GM18909 (cell line): ENCODE data around the gene SH3RF2.
A peak's percentile ranks its signal among the peaks of the same experiment; 100 is the strongest.
"Not testable (repeated sequence)": the region's sequence is repeated elsewhere in the genome, so short reads cannot be mapped to it uniquely, and the experiment has no call there.

Source experiments
- ATAC-seq: cut with Tn5 transposase; IDR thresholded peaks from one replicate; pipeline ENCODE4 v1.9.1; 2021; ENCODE audit warnings: mild to moderate bottlenecking; ENCODE audit not compliant: unreplicated experiment, poor library complexity

The SH3RF2 gene

GRCh38 chr5:146070746-146071145, 134.4 kb downstream of the SH3RF2 start:
- ATAC-seq, result no peak

DNA sequence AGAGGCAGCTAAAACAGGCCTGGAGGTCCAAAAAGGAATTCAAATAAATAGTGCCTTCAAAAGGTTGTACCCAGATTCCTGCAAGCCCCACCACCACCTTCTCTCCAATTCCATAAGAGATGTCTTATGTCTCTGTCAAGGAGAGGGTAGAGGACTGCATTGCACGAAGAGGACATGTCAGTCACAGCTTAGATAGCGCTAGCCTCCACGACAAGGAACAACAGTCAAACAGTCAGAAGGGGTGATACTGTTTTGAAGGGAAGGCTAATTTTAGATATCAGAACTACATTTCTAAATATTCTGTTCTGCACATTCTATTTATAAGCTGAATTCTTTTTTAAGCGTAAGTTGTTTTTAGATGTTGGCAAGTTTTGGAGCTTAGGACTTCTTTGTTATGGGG, 134.8 kb downstream of the SH3RF2 start:
- no peak for ATAC-seq

DNA sequence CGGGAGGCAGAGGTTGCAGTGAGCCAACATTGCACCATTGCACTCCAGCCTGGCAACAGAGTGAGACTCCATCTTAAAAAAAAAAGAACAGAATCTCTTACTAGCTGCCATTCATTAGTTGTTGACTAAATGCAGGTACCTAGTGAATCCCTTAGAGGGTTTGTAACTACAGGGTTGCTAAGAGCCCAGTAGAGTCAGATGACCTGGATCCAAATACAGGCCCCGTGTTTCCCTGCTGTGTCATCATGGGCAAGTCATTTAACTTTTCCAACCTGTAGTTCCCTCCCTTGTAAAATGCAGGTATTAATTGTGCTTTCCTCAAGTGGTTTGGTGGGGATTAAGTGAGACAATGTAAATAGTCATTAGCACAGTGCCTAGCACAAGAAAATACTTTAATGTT, 136.2 kb downstream of the SH3RF2 start:
- ATAC-seq, result no peak

DNA sequence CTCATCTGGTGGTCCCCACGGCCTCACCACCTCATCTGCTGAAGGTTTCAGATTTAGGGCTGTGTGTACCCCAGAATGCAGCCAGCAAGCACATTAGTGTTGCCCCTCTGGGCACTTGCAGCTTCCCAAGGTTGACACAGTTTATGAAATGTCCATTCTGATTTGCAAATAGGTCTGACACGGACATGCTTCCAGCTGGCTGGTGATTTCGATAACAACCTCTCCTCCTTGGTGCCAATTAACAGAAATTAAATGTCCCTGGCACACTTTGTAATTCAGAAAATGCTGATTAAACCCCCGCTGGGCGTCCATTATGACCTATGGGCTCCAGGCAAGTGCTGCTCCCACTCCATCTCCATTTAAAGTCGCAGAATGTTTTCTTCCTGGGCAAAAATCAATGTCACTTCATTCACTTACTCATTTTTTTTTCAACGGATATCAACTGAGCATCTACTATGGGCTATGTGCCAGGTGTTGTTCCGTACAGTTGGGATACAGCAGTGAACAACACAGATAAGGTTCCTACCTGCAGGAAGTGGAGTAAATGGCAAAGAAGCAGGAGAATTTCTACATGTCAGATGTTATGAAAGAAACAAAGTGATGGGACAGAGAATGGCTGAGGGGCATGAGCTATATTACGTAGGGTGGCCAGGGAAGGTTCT, 137.0 kb downstream of the SH3RF2 start:
- ATAC-seq, result no peak

GRCh38 chr5:146076028-146076427, 139.7 kb downstream of the SH3RF2 start:
- no peak for ATAC-seq

GRCh38 chr5:146076455-146076854, 140.1 kb downstream of the SH3RF2 start:
- ATAC-seq, result no peak

DNA sequence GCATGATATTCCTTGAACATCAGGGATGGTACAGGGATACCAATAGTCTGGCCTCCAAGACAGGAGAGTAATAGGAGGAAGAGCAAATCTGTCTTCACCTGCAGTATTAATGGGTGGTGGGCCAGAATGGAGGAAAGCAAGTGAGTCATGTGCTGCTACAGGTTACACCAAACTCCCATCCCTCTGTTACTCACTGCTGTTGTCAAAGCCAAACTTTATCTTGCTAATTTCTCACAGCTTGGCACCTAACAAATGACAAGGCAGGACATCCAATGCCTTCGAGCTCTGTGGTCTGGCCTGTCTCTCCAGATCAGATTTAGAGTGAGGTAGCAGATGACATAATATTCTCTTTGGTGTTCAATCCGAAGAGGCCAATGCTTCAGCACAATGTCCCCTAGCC, 142.2 kb downstream of the SH3RF2 start:
- ATAC-seq, result no peak

DNA sequence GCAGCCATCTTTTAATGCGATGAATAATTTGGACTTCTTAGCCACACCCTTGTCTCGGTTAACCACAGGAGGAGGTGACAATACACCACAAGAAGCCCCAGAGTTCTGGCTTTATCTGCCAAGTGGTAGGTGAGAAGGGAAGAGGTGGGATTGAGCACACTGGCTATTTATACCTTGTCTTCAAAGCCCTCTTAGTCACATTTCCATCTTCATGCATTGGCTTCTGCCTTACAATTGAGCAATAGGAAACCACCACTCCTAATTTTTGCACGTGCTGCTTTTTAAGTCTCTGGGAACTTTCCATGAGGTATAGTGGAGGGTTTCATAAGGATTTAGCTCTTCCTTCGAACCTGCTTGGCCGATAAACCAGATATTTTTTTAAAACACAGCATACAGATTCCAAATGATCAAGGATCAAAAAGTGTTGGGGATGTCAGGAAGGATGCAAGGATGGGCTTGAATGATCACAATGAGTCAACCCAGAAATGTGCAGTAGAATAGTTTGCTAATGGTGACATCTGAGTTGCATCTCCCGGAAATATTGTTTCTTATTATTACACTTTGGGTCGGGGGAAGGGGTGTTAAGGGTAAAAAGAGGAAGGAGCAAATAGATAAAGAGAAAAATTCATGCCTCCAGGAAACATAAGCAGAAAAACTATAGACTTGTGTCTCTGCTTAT, 143.5 kb downstream of the SH3RF2 start:
- peak; percentile 32 for ATAC-seq

DNA sequence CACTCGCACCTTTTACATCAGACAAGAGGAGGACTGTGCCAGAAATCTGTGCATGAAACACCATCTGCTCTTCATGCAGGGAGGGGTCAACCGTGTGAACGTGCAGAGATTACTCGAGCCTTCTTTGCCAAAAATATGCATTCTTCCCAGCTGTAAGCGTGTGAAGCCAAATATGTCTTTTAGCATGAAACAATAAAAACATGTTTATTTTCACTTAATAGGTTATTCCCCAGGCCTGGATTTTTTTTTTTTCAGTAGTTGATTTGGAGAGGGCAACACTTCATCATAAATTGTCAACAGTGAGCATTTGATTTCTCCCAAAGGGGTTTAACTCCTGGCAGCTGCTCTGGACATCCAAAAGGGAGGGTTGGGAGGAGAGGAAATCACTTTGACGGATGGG, 145.2 kb downstream of the SH3RF2 start:
- ATAC-seq, result no peak

DNA sequence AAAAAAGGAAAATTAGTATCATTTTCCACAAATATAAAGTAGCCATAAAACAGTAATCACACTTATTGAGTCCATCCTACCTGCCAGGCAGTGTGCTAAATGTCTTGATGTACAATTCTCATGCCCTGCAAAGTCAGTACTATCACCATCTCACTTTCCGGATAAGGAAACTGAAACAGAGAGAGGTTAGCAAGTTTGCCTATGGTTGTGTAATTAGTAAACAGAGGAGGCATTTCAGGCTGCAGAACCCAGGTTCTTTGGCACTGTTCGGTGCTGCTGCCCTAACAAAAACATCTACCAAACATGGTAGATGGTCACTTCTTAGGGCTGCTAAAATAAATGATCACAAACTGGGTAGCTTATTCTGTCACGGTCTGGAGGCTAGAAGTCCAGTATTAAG, 146.4 kb downstream of the SH3RF2 start:
- ATAC-seq, result peak; percentile 94

DNA sequence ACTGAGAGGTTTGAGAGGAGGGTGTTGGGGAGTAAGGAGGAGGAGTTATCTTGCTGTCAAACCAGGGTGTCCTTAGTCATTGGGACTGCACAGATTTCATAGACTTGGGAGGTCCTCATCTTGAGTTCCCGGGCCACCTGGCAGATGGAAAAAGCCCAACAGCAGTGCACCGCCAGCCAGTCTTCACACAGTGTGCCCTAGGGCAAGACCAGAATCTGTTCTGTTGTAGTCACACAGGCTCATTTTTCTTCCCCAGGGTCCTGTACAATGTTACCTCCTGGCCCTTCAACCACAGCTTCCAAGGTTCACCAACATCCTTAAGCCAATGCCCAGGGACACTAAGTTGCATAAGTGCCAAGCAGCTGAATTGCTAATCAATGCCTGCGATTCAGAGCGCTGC, 148.0 kb downstream of the SH3RF2 start:
- ATAC-seq, result no peak

GRCh38 chr5:146088098-146088497, 151.7 kb downstream of the SH3RF2 start:
- no peak for ATAC-seq

- ATAC-seq, result no peak
Observed at GRCh38 chr5:146089287-146089686, 152.9 kb downstream of the SH3RF2 start.

DNA sequence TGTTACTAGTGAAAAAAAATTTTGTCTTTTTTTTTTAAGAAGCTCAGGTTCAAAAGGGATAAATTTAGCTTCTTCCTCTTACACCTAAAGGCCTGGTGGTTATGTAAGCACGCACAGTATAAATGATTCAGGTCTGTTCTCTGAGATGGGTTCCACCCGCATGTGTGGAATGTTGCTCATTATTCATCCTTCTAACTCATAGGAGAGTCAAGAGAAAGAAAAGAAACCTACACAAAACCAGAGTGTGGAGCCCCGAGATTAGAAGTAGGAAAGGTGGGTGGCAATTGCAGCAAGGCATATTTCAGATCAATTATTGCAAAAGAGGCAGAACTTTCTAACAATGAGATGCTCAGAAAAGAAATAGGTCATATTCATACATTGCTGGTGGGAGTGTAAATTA, 155.5 kb downstream of the SH3RF2 start:
- ATAC-seq, result no peak

GRCh38 chr5:146098047-146098446, 161.7 kb downstream of the SH3RF2 start:
- ATAC-seq, result no peak

GRCh38 chr5:146101646-146102045, 165.3 kb downstream of the SH3RF2 start:
- no peak for ATAC-seq

GRCh38 chr5:146103594-146103993, 167.2 kb downstream of the SH3RF2 start:
- ATAC-seq, result no peak

DNA sequence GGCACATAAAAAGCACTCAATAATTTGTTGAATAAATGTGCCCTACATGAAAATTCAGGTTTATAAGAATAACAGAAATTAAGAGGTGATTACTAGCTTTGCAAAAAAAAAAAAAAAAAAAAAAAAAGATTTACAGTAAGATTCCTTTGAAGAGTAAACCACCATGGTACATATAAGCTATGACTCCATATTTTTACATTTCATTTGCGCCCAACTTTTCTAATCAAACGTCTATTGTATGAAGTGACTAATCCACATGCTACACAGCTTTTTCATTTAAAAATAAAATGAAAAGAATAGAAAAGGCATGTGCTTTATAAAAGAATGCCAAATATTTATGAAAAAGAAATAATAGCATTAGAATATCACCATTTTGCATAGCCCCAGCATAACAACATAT, 169.1 kb downstream of the SH3RF2 start, which contains the start of gene PLAC8L1:
PLAC8L1 (minus strand) TSS at position 101 of the 400 bp plus-strand sequence. CDS start 1,266 bp downstream, outside the sequence.
- ATAC-seq, result no peak

DNA sequence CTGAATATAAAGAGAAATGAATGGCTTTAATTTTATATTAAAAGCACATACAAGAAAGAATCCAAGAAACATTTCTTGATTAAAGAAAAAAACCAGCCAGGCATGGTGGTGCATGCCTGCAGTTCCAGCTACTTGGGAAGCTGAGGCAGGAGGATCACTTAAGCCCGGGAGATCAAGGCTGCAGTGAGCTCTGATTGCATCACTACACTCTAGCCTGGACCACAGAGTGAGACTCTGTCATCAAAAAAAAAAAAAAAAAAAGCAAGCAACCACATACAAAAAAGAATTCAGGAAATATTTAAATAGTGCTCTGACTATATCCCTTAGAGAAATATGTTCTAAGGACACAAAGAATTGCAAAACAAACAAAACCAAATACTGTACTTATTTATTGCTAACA, 171.5 kb downstream of the SH3RF2 start:
- no peak for ATAC-seq

DNA sequence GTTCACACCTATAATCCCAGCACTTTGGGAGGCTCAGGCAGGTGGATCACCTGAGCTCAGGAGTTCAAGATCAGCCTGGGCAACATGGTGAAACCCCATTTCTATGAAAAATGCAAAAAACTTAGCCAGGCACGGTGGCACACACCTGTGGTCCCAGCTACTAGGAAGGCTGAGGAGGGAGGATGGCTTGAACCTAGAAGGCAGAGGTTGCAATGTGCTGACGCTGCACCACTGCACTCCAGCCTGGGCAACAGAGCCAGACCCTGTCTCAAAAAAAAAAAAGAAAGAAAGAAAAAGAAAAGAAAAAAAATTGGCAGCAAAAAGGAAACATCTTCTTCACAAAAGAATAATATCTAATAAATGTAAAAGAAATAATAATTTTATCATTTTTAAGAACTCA, 172.5 kb downstream of the SH3RF2 start:
- ATAC-seq, result not testable (repeated sequence)

DNA sequence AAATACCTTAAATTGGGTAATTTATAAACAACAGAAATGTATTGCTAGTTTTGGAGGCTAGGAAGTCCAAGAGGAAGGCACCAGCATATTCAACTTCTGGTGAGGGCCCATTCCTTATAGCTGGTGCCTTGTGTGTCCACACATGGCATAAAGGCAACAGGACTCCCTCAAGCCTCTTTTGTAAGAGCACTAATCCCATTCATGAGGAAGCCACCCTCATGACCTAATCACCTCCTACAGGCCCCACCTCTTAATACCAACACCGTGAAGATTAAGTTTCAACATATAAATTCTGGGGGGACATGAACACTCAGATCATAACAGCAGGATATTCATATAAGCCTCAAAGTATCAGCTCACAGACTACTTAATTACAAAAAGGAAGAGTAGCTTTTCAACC, 173.0 kb downstream of the SH3RF2 start:
- ATAC-seq, result no peak

DNA sequence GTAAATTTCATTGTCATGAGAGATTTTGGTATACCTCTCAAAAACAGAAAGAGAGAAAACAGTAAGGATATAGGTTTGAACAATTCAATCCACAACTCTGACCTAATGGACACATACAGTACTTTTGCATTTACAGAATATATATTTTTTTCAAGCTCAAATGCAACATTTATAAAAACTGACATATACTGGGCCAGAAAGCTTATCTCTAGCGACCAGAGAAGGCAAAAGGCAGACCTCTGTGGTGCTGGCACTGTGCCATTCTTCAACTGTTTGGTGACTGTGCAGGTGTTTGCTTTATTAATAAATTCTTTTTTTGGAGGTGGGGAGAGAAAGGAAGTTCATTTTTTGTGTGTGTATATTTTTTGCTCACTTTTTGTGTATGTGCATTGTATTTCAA, 175.0 kb downstream of the SH3RF2 start:
- ATAC-seq, result no peak
